Suppressor macrophage (primary cell): ENCODE results near the gene SLC2A1.
"Not testable (repeated sequence)": the region's sequence is repeated elsewhere in the genome, so short reads cannot be mapped to it uniquely, and the experiment has no call there.

Experiments used
- DNase-seq, 4 experiments: peaks; one replicate each; pipeline ENCODE4 v3.0.0-alpha.2; 2020 to 2022

The SLC2A1 gene

GRCh38 chr1:42927920-42928505 lies 30.7 kb downstream of the SLC2A1 start:
- no peak for DNase-seq

GRCh38 chr1:42927274-42927841 lies 31.3 kb downstream of the SLC2A1 start:
- DNase-seq = no peak

GRCh38 chr1:42926879-42927242 lies 31.8 kb downstream of the SLC2A1 start:
- DNase-seq = no peak

- DNase-seq = no peak
Observed at GRCh38 chr1:42926235-42926878, 32.3 kb downstream of the SLC2A1 start.

GRCh38 chr1:42924851-42925760 lies 33.6 kb downstream of the SLC2A1 start:
- no peak for DNase-seq

GRCh38 chr1:42924082-42924850 lies 34.4 kb downstream of the SLC2A1 start:
- peak; percentile 93 to 96 (median 95) for DNase-seq

- DNase-seq = no peak
Observed at GRCh38 chr1:42923367-42924081, 35.1 kb downstream of the SLC2A1 start.

GRCh38 chr1:42922687-42923366 lies 35.8 kb downstream of the SLC2A1 start:
- peak; percentile 61 to 79 (median 66) for DNase-seq

GRCh38 chr1:42921769-42922168 lies 36.9 kb downstream of the SLC2A1 start:
- no peak for DNase-seq

- DNase-seq = peak in 2 of 4 experiments; percentile 40 to 49
Observed at GRCh38 chr1:42919651-42920050, 39.0 kb downstream of the SLC2A1 start.

GRCh38 chr1:42917241-42917495 lies 41.5 kb downstream of the SLC2A1 start:
- no peak for DNase-seq

- no peak for DNase-seq
Observed at GRCh38 chr1:42915456-42915855, 43.2 kb downstream of the SLC2A1 start.

GRCh38 chr1:42914092-42914627 lies 44.5 kb downstream of the SLC2A1 start:
- peak in 2 of 4 experiments; percentile 25 to 50 for DNase-seq

GRCh38 chr1:42913426-42914091 lies 45.1 kb downstream of the SLC2A1 start:
- DNase-seq = peak; percentile 77 to 89 (median 84)

GRCh38 chr1:42910985-42911384 lies 47.7 kb downstream of the SLC2A1 start:
- DNase-seq = no peak

GRCh38 chr1:42908046-42908445 lies 50.6 kb downstream of the SLC2A1 start:
- no peak for DNase-seq

GRCh38 chr1:42904434-42904833 lies 54.2 kb downstream of the SLC2A1 start:
- no peak for DNase-seq

GRCh38 chr1:42899960-42900359 lies 58.7 kb downstream of the SLC2A1 start:
- DNase-seq = not testable (repeated sequence)

- DNase-seq = no peak
Observed at GRCh38 chr1:42891465-42892138, 67.1 kb downstream of the SLC2A1 start.

- no peak for DNase-seq
Observed at GRCh38 chr1:42889264-42889663, 69.4 kb downstream of the SLC2A1 start.
